ENCODE measurements around the gene LGALS9.
"Not testable (repeated sequence)": the region's sequence is repeated elsewhere in the genome, so short reads cannot be mapped to it uniquely, and the experiment has no call there.

The LGALS9 gene

GRCh38 chr17:27631897-27632725 lies 1.1 kb downstream of the LGALS9 start:
- no peak for DNase-seq

- DNase-seq: not testable (repeated sequence)
Observed at GRCh38 chr17:27632766-27633165, 1.8 kb downstream of the LGALS9 start.

- DNase-seq: no peak
Observed at GRCh38 chr17:27633312-27634025, 2.5 kb downstream of the LGALS9 start.

GRCh38 chr17:27634026-27634335 lies 3.0 kb downstream of the LGALS9 start:
- no peak for DNase-seq

GRCh38 chr17:27634776-27635175 lies 3.8 kb downstream of the LGALS9 start:
- DNase-seq: no peak

- DNase-seq: no peak
Observed at GRCh38 chr17:27635275-27635823, 4.4 kb downstream of the LGALS9 start.

- not testable (repeated sequence) for DNase-seq
Observed at GRCh38 chr17:27636005-27636520, 5.1 kb downstream of the LGALS9 start.

GRCh38 chr17:27637818-27638217 lies 6.8 kb downstream of the LGALS9 start:
- DNase-seq: not testable (repeated sequence)

GRCh38 chr17:27638415-27638914 lies 7.5 kb downstream of the LGALS9 start:
- DNase-seq: not testable (repeated sequence)

GRCh38 chr17:27640790-27641189 lies 9.8 kb downstream of the LGALS9 start:
- DNase-seq: no peak

GRCh38 chr17:27644586-27644985 lies 13.6 kb downstream of the LGALS9 start:
- DNase-seq: no peak

- DNase-seq: not testable (repeated sequence)
Observed at GRCh38 chr17:27645621-27646020, 14.6 kb downstream of the LGALS9 start.

- DNase-seq: no peak
Observed at GRCh38 chr17:27646232-27646631, 15.2 kb downstream of the LGALS9 start.

- no peak for DNase-seq
Observed at GRCh38 chr17:27647765-27648164, 16.8 kb downstream of the LGALS9 start.

- not testable (repeated sequence) for DNase-seq
Observed at GRCh38 chr17:27649111-27649571, 18.2 kb downstream of the LGALS9 start.

- DNase-seq: no peak
Observed at GRCh38 chr17:27649929-27650328, 18.9 kb downstream of the LGALS9 start.

GRCh38 chr17:27650836-27651235 lies 19.8 kb downstream of the LGALS9 start:
- DNase-seq: no peak

- peak; percentile 14 for DNase-seq
Observed at GRCh38 chr17:27651411-27652345, 20.7 kb downstream of the LGALS9 start.

GRCh38 chr17:27653449-27653971 lies 22.5 kb downstream of the LGALS9 start:
- DNase-seq: not testable (repeated sequence)

- DNase-seq: no peak
Observed at GRCh38 chr17:27654136-27654535, 23.1 kb downstream of the LGALS9 start.

- DNase-seq: peak; percentile 64
Observed at GRCh38 chr17:27654654-27655524, 23.9 kb downstream of the LGALS9 start.
